Thyroid gland (tissue), 4 donors: ENCODE results near the gene TNFRSF1A. TPM values are rescaled to one million over a fixed set of nuclear protein-coding genes. Genes with fewer than 3 reads are reported as not detected.
A peak's percentile ranks its signal among the peaks of the same experiment; 100 is the strongest.

ENCODE experiments used
- DNase-seq, 2 donors: peaks; one replicate each; pipeline ENCODE4 v3.0.0-alpha.2; 2019
- H3K27ac ChIP-seq, 3 donors: fragments of 200-600 bp; sonication (generic); 1 replicate in 2 of 3; 2 replicates in 1 of 3; pipeline ENCODE4 v1.5.1; 2016 to 2019; ENCODE audit warnings: mild to moderate bottlenecking in 1 of 3, moderate library complexity in 1 of 3
- H3K27me3 ChIP-seq: fragments of 200-600 bp; sonication (generic); one replicate; pipeline ENCODE4 v1.5.1; 2019
- H3K36me3 ChIP-seq, 2 donors: fragments of 200-600 bp; sonication (generic); one replicate each; pipeline ENCODE4 v1.5.1; 2016 to 2019
- H3K4me1 ChIP-seq, 2 donors: fragments of 200-600 bp; sonication (generic); one replicate each; pipeline ENCODE4 v1.5.1; 2017 to 2019
- H3K4me3 ChIP-seq, 3 donors: fragments of 200-600 bp; sonication (generic); replicated peaks in 1 of 3; 1 replicate in 2 of 3; 2 replicates in 1 of 3; pipeline ENCODE4 v1.5.1; 2016; ENCODE audit warnings: mild to moderate bottlenecking in 1 of 3
- H3K9me3 ChIP-seq: fragments of 200-600 bp; sonication (generic); one replicate; pipeline ENCODE4 v1.5.1; 2017
- CTCF ChIP-seq, 6 experiments: fragments of 200-600 bp in 3 of 6; fragments of 450-650 bp in 3 of 6; sonication (generic) in 3 of 6; IDR thresholded peaks; one replicate each; pipeline ENCODE4 v1.5.1; 2016 to 2019; ENCODE audit warnings: antibody characterized with exemption in 6 of 6, mild to moderate bottlenecking in 2 of 6, inconsistent platforms in 1 of 6, moderate library complexity in 1 of 6
- POLR2A ChIP-seq, 2 donors: fragments of 450-650 bp; IDR thresholded peaks; one replicate each; pipeline ENCODE4 v1.6.1; 2017; ENCODE audit warnings: antibody characterized with exemption in 2 of 2, mild to moderate bottlenecking in 2 of 2, moderate library complexity in 1 of 2
- WGBS, 2 donors: methylation state at CpG; one replicate each; pipeline ENCODE4 v1.1.5; 2017; 5-methylcytosine and 5-hydroxymethylcytosine counted together
- intact Hi-C: fragments of 100-400 bp; cut with DNase I; formaldehyde crosslinking; loops from one replicate; pipeline ENCODE4 v1.15.1; 2023
- total RNA-seq, 4 donors: library from RNA; depleted of rRNA; stranded (reverse); fragments of >200 nt; gene quantifications; one replicate each; pipeline ENCODE4 v1.2.3, GENCODE V29; 2016

The TNFRSF1A gene
- total RNA-seq, 4 donors from 2014 or later, result 131 to 185 (median 150) TPM

- H3K9me3 ChIP-seq, result no peaks in the 10 kb centered on the region
- H3K4me3 ChIP-seq, result no peak overlapping the region
- H3K4me1 ChIP-seq, result no peaks in the 10 kb centered on the region
- TF ChIP-seq CTCF (IDR thresholded peaks at IDR 0.05), result no peak
- no peak for TF ChIP-seq POLR2A (IDR thresholded peaks at IDR 0.05)
- no peaks in the 10 kb centered on the region for H3K27me3 ChIP-seq
- DNase-seq, result no peak
- WGBS, 2 donors, result 80 to 95% methylated on average over 3 of the region's 3 CpGs
- H3K27ac ChIP-seq, result no peak overlapping the region
- H3K36me3 ChIP-seq, result no peaks in the 10 kb centered on the region
- intact Hi-C loops, result no loop called here
Observed at GRCh38 chr12:6302621-6303020, 39.3 kb downstream of the TNFRSF1A start.

GRCh38 chr12:6301721-6302120, 40.2 kb downstream of the TNFRSF1A start:
- WGBS, 2 donors, result 96 to 97% methylated on average over 7 of the region's 7 CpGs
- TF ChIP-seq POLR2A (IDR thresholded peaks at IDR 0.05), result no peak
- no peak for TF ChIP-seq CTCF (IDR thresholded peaks at IDR 0.05)
- Histone ChIP-seq H3K9me3 (no peaks in the 10 kb centered on the region), H3K4me1 (no peaks in the 10 kb centered on the region), H3K27ac (no peak overlapping the region), H3K27me3 (no peaks in the 10 kb centered on the region), H3K4me3 (no peak overlapping the region), H3K36me3 (no peaks in the 10 kb centered on the region)
- DNase-seq, result no peak
- intact Hi-C loops, result no loop called here

- H3K36me3 ChIP-seq, result no peaks in the 10 kb centered on the region
- H3K27me3 ChIP-seq, result no peaks in the 10 kb centered on the region
- no peaks in the 10 kb centered on the region for H3K9me3 ChIP-seq
- peaks cover 0 to 10% of the 10 kb centered on the region in 2 donors for H3K4me1 ChIP-seq
- no peak for DNase-seq
- no peak overlapping the region for H3K4me3 ChIP-seq
- intact Hi-C loops, result no loop called here
- WGBS, 2 donors, result 92% methylated on average over 10 of the region's 10 CpGs
- no peak for TF ChIP-seq POLR2A (IDR thresholded peaks at IDR 0.05)
- no peak for TF ChIP-seq CTCF (IDR thresholded peaks at IDR 0.05)
- no peak overlapping the region for H3K27ac ChIP-seq
Observed at GRCh38 chr12:6297170-6297569, 44.7 kb downstream of the TNFRSF1A start.

GRCh38 chr12:6295094-6295811, 46.6 kb downstream of the TNFRSF1A start:
- Histone ChIP-seq H3K4me1 (peaks cover 0 to 10% of the 10 kb centered on the region in 2 donors), H3K9me3 (no peaks in the 10 kb centered on the region), H3K36me3 (no peaks in the 10 kb centered on the region), H3K27me3 (no peaks in the 10 kb centered on the region), H3K27ac (no peak overlapping the region), H3K4me3 (no peak overlapping the region)
- 83 to 88% methylated on average over 5 of the region's 5 CpGs for WGBS, 2 donors
- intact Hi-C loops, result no loop called here
- DNase-seq, result peak in 1 of 2 donors; percentile 1
- no peak for TF ChIP-seq CTCF (IDR thresholded peaks at IDR 0.05)

- Histone ChIP-seq H3K27ac (no peak overlapping the region), H3K4me1 (peaks cover 0 to 10% of the 10 kb centered on the region in 2 donors), H3K36me3 (no peaks in the 10 kb centered on the region), H3K9me3 (no peaks in the 10 kb centered on the region), H3K27me3 (no peaks in the 10 kb centered on the region), H3K4me3 (no peak overlapping the region)
- TF ChIP-seq POLR2A (IDR thresholded peaks at IDR 0.05), result no peak
- no peak for TF ChIP-seq CTCF (IDR thresholded peaks at IDR 0.05)
- intact Hi-C loops, result no loop called here
- WGBS, 2 donors, result 69 to 73% methylated on average over 5 of the region's 5 CpGs
- DNase-seq, result peak in 1 of 2 donors; percentile 0
Observed at GRCh38 chr12:6294156-6295093, 47.5 kb downstream of the TNFRSF1A start.
